HFFc6 (cell line): Measurements from ENCODE around the gene ERG. TPM values are rescaled to one million over a fixed set of nuclear protein-coding genes. Genes with fewer than 3 reads are reported as not detected.

ENCODE experiments used
- DNase-seq: peaks from one replicate; pipeline ENCODE4 v3.0.0-alpha.2; 2018
- H3K27ac Mint-ChIP-seq: 2 replicates; pipeline ENCODE4 v1.8.0; 2020; ENCODE audit warnings: mild to moderate bottlenecking, mixed read lengths
- H3K27me3 Mint-ChIP-seq: 2 replicates; pipeline ENCODE4 v1.8.0; 2021; ENCODE audit warnings: mild to moderate bottlenecking, moderate library complexity, mixed read lengths; ENCODE audit not compliant: insufficient read depth
- H3K36me3 Mint-ChIP-seq: 2 replicates; pipeline ENCODE4 v1.8.0; 2021; ENCODE audit warnings: low read depth, mixed read lengths
- H3K4me1 Mint-ChIP-seq: 2 replicates; pipeline ENCODE4 v1.8.0; 2020; ENCODE audit warnings: low read depth, mixed read lengths
- H3K4me3 Mint-ChIP-seq: 2 replicates; pipeline ENCODE4 v1.8.0; 2020; ENCODE audit warnings: mild to moderate bottlenecking, moderate library complexity, mixed read lengths
- H3K9me3 Mint-ChIP-seq: 2 replicates; pipeline ENCODE4 v1.8.0; 2020; ENCODE audit warnings: mild to moderate bottlenecking, mixed read lengths
- total RNA-seq, 6 experiments: library from RNA; stranded (reverse); fragmentation: NEBNext Ultra II Directional; extraction: Animal tissue kit (Norgen Biotek cat#: 25700); gene quantifications; 2 replicates in 1 of 6; 3 replicates in 5 of 6; pipeline ENCODE4 v1.2.3, GENCODE V29; 2021
- TF ChIP-seq, protein P1 (sequence below): fragments of 200-600 bp; sonication (generic); IDR thresholded peaks from 2 replicates; pipeline ENCODE4 v1.5.0; 2021; ENCODE audit warnings: antibody characterized with exemption, mild to moderate bottlenecking

Gene ERG
- total RNA-seq, 6 experiments from 2014 or later = not detected

DNA sequence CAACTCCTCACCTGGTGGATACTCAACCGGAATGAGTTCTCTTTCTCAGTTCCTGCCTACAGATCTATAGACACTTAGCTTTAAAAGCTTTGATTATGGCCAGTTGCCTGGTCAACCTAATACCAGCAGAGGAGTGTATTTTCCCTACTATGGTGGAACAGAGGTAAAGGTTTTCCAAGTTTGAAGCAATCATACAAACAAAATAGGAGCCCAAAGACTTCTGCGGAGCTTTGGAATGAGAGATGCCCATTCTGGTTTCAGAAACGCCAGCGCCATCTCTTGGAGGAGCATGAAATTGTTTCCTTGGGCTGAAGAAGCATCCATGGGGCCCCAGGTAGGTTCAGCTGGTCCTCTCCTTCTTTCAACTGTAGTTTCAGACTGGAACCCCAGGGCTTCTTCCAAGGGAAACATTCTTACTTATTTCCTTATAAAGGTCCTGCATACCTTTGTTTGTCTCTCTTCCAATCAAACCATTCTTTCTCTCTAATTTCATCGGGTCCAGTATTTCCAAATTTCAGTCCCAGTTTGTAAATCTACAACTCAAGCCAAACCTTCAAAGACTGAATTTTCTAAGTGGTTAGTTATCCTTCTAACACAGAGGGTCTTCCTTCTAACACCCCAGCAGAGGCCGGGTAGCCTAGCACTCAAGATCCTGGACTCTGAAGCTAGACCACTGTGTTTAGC, 145.6 kb downstream of the ERG start:
- TF ChIP-seq, protein P1, sequence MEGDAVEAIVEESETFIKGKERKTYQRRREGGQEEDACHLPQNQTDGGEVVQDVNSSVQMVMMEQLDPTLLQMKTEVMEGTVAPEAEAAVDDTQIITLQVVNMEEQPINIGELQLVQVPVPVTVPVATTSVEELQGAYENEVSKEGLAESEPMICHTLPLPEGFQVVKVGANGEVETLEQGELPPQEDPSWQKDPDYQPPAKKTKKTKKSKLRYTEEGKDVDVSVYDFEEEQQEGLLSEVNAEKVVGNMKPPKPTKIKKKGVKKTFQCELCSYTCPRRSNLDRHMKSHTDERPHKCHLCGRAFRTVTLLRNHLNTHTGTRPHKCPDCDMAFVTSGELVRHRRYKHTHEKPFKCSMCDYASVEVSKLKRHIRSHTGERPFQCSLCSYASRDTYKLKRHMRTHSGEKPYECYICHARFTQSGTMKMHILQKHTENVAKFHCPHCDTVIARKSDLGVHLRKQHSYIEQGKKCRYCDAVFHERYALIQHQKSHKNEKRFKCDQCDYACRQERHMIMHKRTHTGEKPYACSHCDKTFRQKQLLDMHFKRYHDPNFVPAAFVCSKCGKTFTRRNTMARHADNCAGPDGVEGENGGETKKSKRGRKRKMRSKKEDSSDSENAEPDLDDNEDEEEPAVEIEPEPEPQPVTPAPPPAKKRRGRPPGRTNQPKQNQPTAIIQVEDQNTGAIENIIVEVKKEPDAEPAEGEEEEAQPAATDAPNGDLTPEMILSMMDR = peak; percentile 88
- no peak overlapping the region; the same call in 1 of the 2 replicates for H3K4me3 Mint-ChIP-seq
- H3K9me3 Mint-ChIP-seq = no peaks in the 10 kb centered on the region
- H3K4me1 Mint-ChIP-seq = peaks cover 35% of the 10 kb centered on the region
- peak overlapping the region; percentile 91 for H3K27ac Mint-ChIP-seq
- peaks cover 2% of the 10 kb centered on the region for H3K27me3 Mint-ChIP-seq
- DNase-seq = peak; percentile 69
- no peaks in the 10 kb centered on the region for H3K36me3 Mint-ChIP-seq

DNA sequence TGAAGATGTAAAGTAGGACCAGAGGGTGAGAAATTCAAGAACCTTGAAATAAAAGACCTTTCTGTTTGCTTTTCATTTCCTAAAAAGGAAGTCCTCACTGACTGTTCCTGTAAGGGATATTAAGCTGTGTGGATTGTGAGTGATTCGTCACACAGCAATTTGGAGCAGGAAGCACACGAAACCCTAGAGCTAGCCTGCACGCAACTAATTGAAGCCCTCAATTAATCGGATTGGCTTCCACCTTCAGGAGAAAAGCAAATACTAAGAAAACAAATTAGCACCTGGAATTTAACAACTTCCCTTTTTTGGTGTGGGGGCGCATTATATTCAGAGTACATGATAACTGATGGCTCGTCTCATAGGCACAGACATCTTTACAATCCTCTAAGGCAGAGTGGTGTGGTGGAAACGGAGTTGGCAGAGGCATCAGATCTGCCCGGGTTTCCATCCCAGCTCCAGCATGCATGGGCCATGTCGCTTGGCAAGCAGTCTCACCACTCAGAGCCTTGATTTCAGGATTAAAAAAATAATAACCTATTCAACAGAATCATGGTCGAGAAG, 146.2 kb downstream of the ERG start:
- Mint-ChIP-seq H3K9me3 (no peaks in the 10 kb centered on the region), H3K4me3 (peak overlapping the region; percentile 53), H3K4me1 (peaks cover 35% of the 10 kb centered on the region), H3K36me3 (peaks cover 3% of the 10 kb centered on the region; the same call in 1 of the 2 replicates), H3K27ac (peak overlapping the region; percentile 91), H3K27me3 (peaks cover 2% of the 10 kb centered on the region)
- TF ChIP-seq, protein P1 = no peak
- peak; percentile 74 for DNase-seq

DNA sequence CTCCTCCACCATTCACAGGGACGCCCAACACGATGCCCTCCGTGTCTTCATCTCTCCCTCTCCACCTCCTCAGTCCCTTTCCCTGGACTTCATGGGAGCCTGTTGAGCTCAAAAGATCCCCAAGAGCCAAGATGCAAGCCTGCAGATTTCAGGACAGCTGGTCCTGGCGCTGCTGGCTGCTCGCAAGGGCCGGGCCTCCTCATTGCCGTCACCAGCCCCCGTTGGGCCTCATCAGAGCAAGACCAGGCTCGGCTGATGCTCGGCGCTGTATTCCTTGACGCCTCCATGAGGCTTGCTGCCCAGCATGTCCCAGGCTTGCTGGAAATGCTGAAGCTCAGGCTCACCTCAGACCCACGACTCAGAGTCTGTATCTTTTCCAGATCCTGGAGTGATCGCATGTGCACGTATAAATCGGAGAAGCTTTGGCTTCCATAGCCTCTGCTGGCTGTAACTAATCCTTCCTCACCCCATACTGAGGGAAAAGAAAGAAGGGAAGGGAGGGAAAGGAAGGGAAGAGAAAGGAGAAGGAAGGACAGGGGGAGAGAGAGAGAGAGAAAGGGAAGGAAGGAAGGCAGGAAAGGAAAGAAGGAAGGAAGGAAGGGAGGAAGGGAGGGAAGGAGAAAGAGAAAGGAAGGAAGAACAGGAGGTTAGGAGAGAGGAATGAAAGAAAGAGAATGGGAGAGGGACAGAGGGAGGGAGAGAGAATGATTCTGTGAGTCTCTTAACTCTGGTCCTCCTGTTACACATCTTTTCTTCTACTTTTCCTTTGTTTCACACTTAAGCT, 146.9 kb downstream of the ERG start:
- Mint-ChIP-seq H3K4me1 (peaks cover 35% of the 10 kb centered on the region), H3K4me3 (peak overlapping the region; percentile 53), H3K36me3 (peaks cover 6% of the 10 kb centered on the region; the same call in 1 of the 2 replicates), H3K9me3 (no peaks in the 10 kb centered on the region), H3K27ac (peak overlapping the region; percentile 91), H3K27me3 (peaks cover 2% of the 10 kb centered on the region)
- peak; percentile 5 for DNase-seq
- TF ChIP-seq, protein P1 = no peak

DNA sequence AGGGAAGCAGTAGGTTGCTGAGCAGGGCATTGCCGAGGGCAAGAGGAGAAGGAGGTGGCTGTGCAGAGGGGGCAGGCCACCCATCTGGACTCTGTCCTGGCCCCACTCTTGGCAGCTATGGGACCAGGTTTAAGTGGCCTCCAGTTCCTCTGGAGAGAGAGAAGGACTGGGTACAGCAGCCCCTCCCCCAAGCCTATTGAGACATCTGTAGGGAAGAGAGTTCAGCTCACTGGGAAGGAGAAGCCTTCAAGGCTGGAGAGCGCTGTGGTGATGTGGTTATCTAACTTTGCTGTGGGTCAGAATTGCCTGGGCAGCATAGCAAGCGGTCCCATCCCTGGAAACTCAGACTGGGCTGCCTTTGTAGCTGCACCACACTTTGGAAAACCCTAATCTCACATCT, 147.6 kb downstream of the ERG start:
- Mint-ChIP-seq H3K36me3 (peaks cover 11% of the 10 kb centered on the region; the same call in 1 of the 2 replicates), H3K9me3 (no peaks in the 10 kb centered on the region), H3K27me3 (peaks cover 3% of the 10 kb centered on the region), H3K4me3 (no peak overlapping the region), H3K27ac (peak overlapping the region; percentile 91; the same call in 1 of the 2 replicates), H3K4me1 (peaks cover 35% of the 10 kb centered on the region)
- TF ChIP-seq, protein P1 = no peak
- no peak for DNase-seq

DNA sequence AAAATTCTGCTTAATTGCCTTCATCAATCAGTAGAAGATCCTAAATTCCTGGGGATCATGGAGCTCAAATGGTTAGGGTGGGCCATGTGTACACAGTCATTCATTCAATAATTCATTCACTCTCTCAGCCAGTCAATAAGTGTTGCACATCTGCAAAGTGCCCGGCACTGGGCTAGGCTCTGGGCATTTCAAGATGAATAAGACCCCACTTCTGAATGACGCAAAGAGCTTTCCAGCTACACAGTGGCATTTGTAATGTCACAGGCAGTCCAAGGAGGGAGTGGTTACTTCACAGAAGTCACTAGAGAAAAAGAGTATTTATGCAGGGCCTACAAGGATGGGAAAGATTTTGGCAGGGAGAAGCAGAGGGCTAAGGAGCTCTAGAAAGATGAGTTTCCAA, 148.3 kb downstream of the ERG start:
- Mint-ChIP-seq H3K4me3 (no peak overlapping the region), H3K4me1 (peaks cover 35% of the 10 kb centered on the region), H3K27me3 (peaks cover 2% of the 10 kb centered on the region), H3K36me3 (peaks cover 11% of the 10 kb centered on the region; the same call in 1 of the 2 replicates), H3K27ac (peak overlapping the region; percentile 60), H3K9me3 (no peaks in the 10 kb centered on the region)
- TF ChIP-seq, protein P1 = no peak
- no peak for DNase-seq
